CD8-positive, alpha-beta memory T cell (primary cell): Measurements from ENCODE around the gene TSEN54. TPM values are rescaled to one million over a fixed set of nuclear protein-coding genes. Genes with fewer than 3 reads are reported as not detected.

ENCODE experiments used
- CTCF ChIA-PET: fragments of 350-600 bp; sonication (Branson Sonifier 250); formaldehyde crosslinking; loops from one replicate; lab custom pipeline; 2021; ENCODE audit warnings: antibody characterized with exemption; lab: Charles Lee
- POLR2A ChIA-PET: fragments of 350-600 bp; sonication (Branson Sonifier 250); formaldehyde crosslinking; loops from one replicate; lab custom pipeline; 2021; ENCODE audit warnings: antibody characterized with exemption; lab: Charles Lee
- DNase-seq, 5 donors: peaks; one replicate each; pipeline versions ENCODE4 v3.0.0 to v3.0.0-alpha.2; 2020 to 2022; ENCODE audit warnings: mixed read lengths in 1 of 5
- H3K27ac ChIP-seq: one replicate; pipeline ENCODE4 v1.7.0; 2013; ENCODE audit warnings: low read depth, mild to moderate bottlenecking, low read length, moderate library complexity
- H3K27me3 ChIP-seq: 2 replicates; pipeline ENCODE4 v1.7.0; 2013; ENCODE audit warnings: low read length, mild to moderate bottlenecking; ENCODE audit not compliant: insufficient read depth, poor library complexity, severe bottlenecking
- H3K36me3 ChIP-seq: 2 replicates; pipeline ENCODE4 v1.7.0; 2013; ENCODE audit warnings: mild to moderate bottlenecking, low read length, moderate library complexity; ENCODE audit not compliant: insufficient read depth
- H3K4me1 ChIP-seq: 2 replicates; pipeline ENCODE4 v1.7.0; 2013; ENCODE audit warnings: mild to moderate bottlenecking, low read length, moderate library complexity; ENCODE audit not compliant: insufficient read depth
- H3K4me3 ChIP-seq: 2 replicates; pipeline ENCODE4 v1.7.0; 2013; ENCODE audit warnings: mild to moderate bottlenecking, low read length
- H3K9me3 ChIP-seq: 2 replicates; pipeline ENCODE4 v1.7.0; 2013; ENCODE audit warnings: mild to moderate bottlenecking, low read length
- H3K27ac Mint-ChIP-seq, 8 donors: one replicate each; pipeline ENCODE4 v1.8.0; 2020 to 2021; ENCODE audit warnings: mixed read lengths in 8 of 8, mild to moderate bottlenecking in 6 of 8, inconsistent platforms in 3 of 8, moderate library complexity in 3 of 8
- H3K27me3 Mint-ChIP-seq, 2 donors: one replicate each; pipeline ENCODE4 v1.8.0; 2020 to 2021; ENCODE audit warnings: mixed read lengths in 2 of 2, mild to moderate bottlenecking in 1 of 2, moderate library complexity in 1 of 2
- H3K36me3 Mint-ChIP-seq, 3 donors: one replicate each; pipeline ENCODE4 v1.8.0; 2020 to 2021; ENCODE audit warnings: mixed read lengths in 3 of 3, inconsistent platforms in 1 of 3, mild to moderate bottlenecking in 1 of 3
- H3K4me1 Mint-ChIP-seq, 3 donors: one replicate each; pipeline ENCODE4 v1.8.0; 2020 to 2021; ENCODE audit warnings: mixed read lengths in 3 of 3, inconsistent platforms in 1 of 3, mild to moderate bottlenecking in 1 of 3
- H3K4me3 Mint-ChIP-seq, 7 donors: one replicate each; pipeline ENCODE4 v1.8.0; 2020 to 2021; ENCODE audit warnings: mixed read lengths in 7 of 7, mild to moderate bottlenecking in 6 of 7, moderate library complexity in 4 of 7, inconsistent platforms in 2 of 7
- H3K9me3 Mint-ChIP-seq, 5 donors: one replicate each; pipeline ENCODE4 v1.8.0; 2020 to 2022; ENCODE audit warnings: mixed read lengths in 5 of 5, mild to moderate bottlenecking in 3 of 5, moderate library complexity in 2 of 5, inconsistent platforms in 1 of 5
- polyA plus RNA-seq: library from polyadenylated mRNA; unstranded; fragments of 300-500 nt; fragmentation: Illumina TruSeq; gene quantifications from one replicate; pipeline ENCODE4 v1.2.3, GENCODE V29; 2021
- total RNA-seq, 2 experiments: library from RNA; stranded (reverse); gene quantifications; one replicate each; pipeline ENCODE4 v1.2.3, GENCODE V29; 2021

TSEN54 gene
- total and polyA plus RNA-seq, 3 experiments from 2014 or later = 49.7 to 152 (median 56.9) TPM

GRCh38 chr17:75488693-75489510 lies 27.4 kb upstream of the TSEN54 start:
- no peaks in the 10 kb centered on the region for H3K27me3 Mint-ChIP-seq
- H3K36me3 Mint-ChIP-seq = peaks cover 0 to 38% (median 5%) of the 10 kb centered on the region in 3 donors
- H3K27me3 ChIP-seq = no peaks in the 10 kb centered on the region
- H3K4me1 ChIP-seq = peaks cover 24% of the 10 kb centered on the region
- no peaks in the 10 kb centered on the region for H3K9me3 Mint-ChIP-seq
- H3K4me1 Mint-ChIP-seq = peaks cover 18 to 33% (median 23%) of the 10 kb centered on the region in 3 donors
- POLR2A ChIA-PET = interaction anchor here (1.8 kb wide), 1 partner anchor 28 kb away, joined by 8 read pairs; the partner anchor contains the start of gene TSEN54
- H3K4me3 Mint-ChIP-seq = peak overlapping the region in 3 of 7 donors; percentile 8 to 29 (median 9)
- CTCF ChIA-PET = no interaction called here
- DNase-seq = no peak
- peak overlapping the region in 4 of 8 donors; percentile 66 to 98 (median 69) for H3K27ac Mint-ChIP-seq
- H3K9me3 ChIP-seq = no peaks in the 10 kb centered on the region
- no peak overlapping the region for H3K4me3 ChIP-seq
- H3K27ac ChIP-seq = no peak overlapping the region
- no peaks in the 10 kb centered on the region for H3K36me3 ChIP-seq

GRCh38 chr17:75489511-75489955 lies 26.8 kb upstream of the TSEN54 start:
- H3K4me3 Mint-ChIP-seq = peak overlapping the region in 1 of 7 donors; percentile 8
- peak overlapping the region in 4 of 8 donors; percentile 43 to 94 (median 68) for H3K27ac Mint-ChIP-seq
- peaks cover 18 to 33% (median 23%) of the 10 kb centered on the region in 3 donors for H3K4me1 Mint-ChIP-seq
- CTCF ChIA-PET = no interaction called here
- H3K36me3 Mint-ChIP-seq = peaks cover 0 to 44% (median 7%) of the 10 kb centered on the region in 3 donors
- no peaks in the 10 kb centered on the region for H3K9me3 Mint-ChIP-seq
- Histone ChIP-seq H3K9me3 (no peaks in the 10 kb centered on the region), H3K36me3 (peaks cover 6% of the 10 kb centered on the region), H3K27me3 (no peaks in the 10 kb centered on the region), H3K4me1 (peaks cover 24% of the 10 kb centered on the region), H3K27ac (no peak overlapping the region), H3K4me3 (no peak overlapping the region)
- DNase-seq = no peak
- H3K27me3 Mint-ChIP-seq = no peaks in the 10 kb centered on the region
- POLR2A ChIA-PET = no interaction called here

- no peak for DNase-seq
- Mint-ChIP-seq H3K9me3 (no peaks in the 10 kb centered on the region), H3K36me3 (peaks cover 0 to 50% (median 5%) of the 10 kb centered on the region in 3 donors), H3K27me3 (no peaks in the 10 kb centered on the region), H3K4me3 (peak overlapping the region in 1 of 7 donors; percentile 32), H3K4me1 (peaks cover 18 to 29% (median 20%) of the 10 kb centered on the region in 3 donors), H3K27ac (peak overlapping the region in 1 of 8 donors; percentile 42)
- ChIA-PET CTCF (no interaction called here), POLR2A (no interaction called here)
- Histone ChIP-seq H3K9me3 (no peaks in the 10 kb centered on the region), H3K27ac (no peak overlapping the region), H3K27me3 (no peaks in the 10 kb centered on the region), H3K36me3 (peaks cover 9% of the 10 kb centered on the region), H3K4me1 (peaks cover 24% of the 10 kb centered on the region), H3K4me3 (no peak overlapping the region)
Measured at GRCh38 chr17:75490173-75490743, 26.1 kb upstream of the TSEN54 start.

- no peaks in the 10 kb centered on the region for H3K9me3 ChIP-seq
- no peak overlapping the region for H3K4me3 Mint-ChIP-seq
- no peak for DNase-seq
- no peaks in the 10 kb centered on the region for H3K27me3 Mint-ChIP-seq
- no peaks in the 10 kb centered on the region for H3K9me3 Mint-ChIP-seq
- no peak overlapping the region for H3K27ac ChIP-seq
- H3K36me3 Mint-ChIP-seq = peaks cover 0 to 58% (median 5%) of the 10 kb centered on the region in 3 donors
- H3K4me1 ChIP-seq = peaks cover 24% of the 10 kb centered on the region
- H3K36me3 ChIP-seq = peaks cover 9% of the 10 kb centered on the region
- H3K27ac Mint-ChIP-seq = no peak overlapping the region
- no peaks in the 10 kb centered on the region for H3K27me3 ChIP-seq
- no peak overlapping the region for H3K4me3 ChIP-seq
- POLR2A ChIA-PET = no interaction called here
- H3K4me1 Mint-ChIP-seq = peaks cover 18 to 28% (median 20%) of the 10 kb centered on the region in 3 donors
- CTCF ChIA-PET = no interaction called here
Measured at GRCh38 chr17:75490953-75491649, 25.2 kb upstream of the TSEN54 start.

GRCh38 chr17:75491680-75492079 lies 24.6 kb upstream of the TSEN54 start:
- ChIA-PET CTCF (no interaction called here), POLR2A (no interaction called here)
- Histone ChIP-seq H3K9me3 (no peaks in the 10 kb centered on the region), H3K27ac (no peak overlapping the region), H3K27me3 (no peaks in the 10 kb centered on the region), H3K4me1 (peaks cover 21% of the 10 kb centered on the region), H3K4me3 (no peak overlapping the region), H3K36me3 (peaks cover 9% of the 10 kb centered on the region)
- Mint-ChIP-seq H3K27ac (no peak overlapping the region), H3K4me3 (no peak overlapping the region), H3K36me3 (peaks cover 0 to 58% (median 5%) of the 10 kb centered on the region in 3 donors), H3K4me1 (peaks cover 13 to 22% (median 14%) of the 10 kb centered on the region in 3 donors), H3K27me3 (no peaks in the 10 kb centered on the region), H3K9me3 (no peaks in the 10 kb centered on the region)
- no peak for DNase-seq

- H3K27ac ChIP-seq = no peak overlapping the region
- no peak overlapping the region for H3K4me3 ChIP-seq
- DNase-seq = no peak
- Mint-ChIP-seq H3K4me3 (no peak overlapping the region), H3K9me3 (no peaks in the 10 kb centered on the region), H3K4me1 (peaks cover 3 to 12% (median 5%) of the 10 kb centered on the region in 3 donors), H3K27me3 (no peaks in the 10 kb centered on the region), H3K36me3 (peaks cover 0 to 63% (median 4%) of the 10 kb centered on the region in 3 donors), H3K27ac (peak overlapping the region in 1 of 8 donors; percentile 64)
- no peaks in the 10 kb centered on the region for H3K9me3 ChIP-seq
- H3K36me3 ChIP-seq = peaks cover 9% of the 10 kb centered on the region
- ChIA-PET CTCF (no interaction called here), POLR2A (no interaction called here)
- peaks cover 11% of the 10 kb centered on the region for H3K4me1 ChIP-seq
- H3K27me3 ChIP-seq = no peaks in the 10 kb centered on the region
Measured at GRCh38 chr17:75492555-75493168, 23.7 kb upstream of the TSEN54 start.

GRCh38 chr17:75493476-75494129 lies 22.7 kb upstream of the TSEN54 start:
- Mint-ChIP-seq H3K36me3 (peaks cover 0 to 72% (median 4%) of the 10 kb centered on the region in 3 donors), H3K4me3 (no peak overlapping the region), H3K9me3 (no peaks in the 10 kb centered on the region), H3K27me3 (no peaks in the 10 kb centered on the region), H3K27ac (peak overlapping the region in 1 of 8 donors; percentile 27), H3K4me1 (peaks cover 0 to 4% (median 2%) of the 10 kb centered on the region in 3 donors)
- no peak for DNase-seq
- Histone ChIP-seq H3K4me3 (no peak overlapping the region), H3K27ac (no peak overlapping the region), H3K27me3 (no peaks in the 10 kb centered on the region), H3K36me3 (peaks cover 9% of the 10 kb centered on the region), H3K4me1 (peaks cover 2% of the 10 kb centered on the region), H3K9me3 (no peaks in the 10 kb centered on the region)
- ChIA-PET POLR2A (interaction anchor here (0.5 kb wide), 1 partner anchor 386 kb away, joined by 3 read pairs; no protein-coding TSS in a partner anchor), CTCF (no interaction called here)
